Panc1 (cell line): Measurements from ENCODE around the gene FNIP2.

ENCODE experiments used
- POLR2AphosphoS5 ChIP-seq: IDR thresholded peaks from 2 replicates; pipeline ENCODE4 v1.6.1; 2012; ENCODE audit warnings: mild to moderate bottlenecking, low read depth, low read length, moderate library complexity
- TCF7L2 ChIP-seq: IDR thresholded peaks from 2 replicates; pipeline ENCODE4 v1.6.1; 2011; ENCODE audit warnings: mild to moderate bottlenecking, low read depth, low read length, inconsistent platforms
- TF ChIP-seq, protein P1 (sequence below): fragments of 450-650 bp; IDR thresholded peaks from 2 replicates; pipeline ENCODE4 v1.5.1; 2017; ENCODE audit warnings: mild to moderate bottlenecking
- TF ChIP-seq, protein P2 (sequence below), 2 experiments: IDR thresholded peaks; 2 replicates each; pipeline ENCODE4 v1.6.1; 2011 to 2012; ENCODE audit warnings: low read depth in 2 of 2, control low read depth in 1 of 2, low read length in 1 of 2, mild to moderate bottlenecking in 1 of 2, moderate library complexity in 1 of 2; ENCODE audit not compliant: insufficient read depth in 1 of 2

DNA sequence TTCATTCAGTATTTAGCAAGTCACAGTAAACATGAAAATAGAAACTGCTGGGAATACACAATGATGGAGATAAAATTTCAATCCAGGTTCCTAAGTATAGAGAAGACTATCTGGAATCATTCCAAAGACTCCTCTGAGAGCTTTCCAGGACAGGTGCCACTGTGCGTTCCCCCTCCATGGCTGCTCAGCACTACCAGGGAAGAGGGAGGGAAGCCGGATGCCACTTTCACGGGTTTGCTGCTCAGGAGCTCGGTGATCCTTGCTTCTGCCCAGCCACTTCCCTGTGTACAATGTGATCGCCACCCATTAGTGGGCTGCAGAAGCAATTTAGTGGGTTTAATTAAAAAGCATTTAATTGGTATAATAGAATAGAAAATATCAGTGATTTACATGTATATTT lies 94.5 kb downstream of the FNIP2 start:
- TF ChIP-seq, protein P1, sequence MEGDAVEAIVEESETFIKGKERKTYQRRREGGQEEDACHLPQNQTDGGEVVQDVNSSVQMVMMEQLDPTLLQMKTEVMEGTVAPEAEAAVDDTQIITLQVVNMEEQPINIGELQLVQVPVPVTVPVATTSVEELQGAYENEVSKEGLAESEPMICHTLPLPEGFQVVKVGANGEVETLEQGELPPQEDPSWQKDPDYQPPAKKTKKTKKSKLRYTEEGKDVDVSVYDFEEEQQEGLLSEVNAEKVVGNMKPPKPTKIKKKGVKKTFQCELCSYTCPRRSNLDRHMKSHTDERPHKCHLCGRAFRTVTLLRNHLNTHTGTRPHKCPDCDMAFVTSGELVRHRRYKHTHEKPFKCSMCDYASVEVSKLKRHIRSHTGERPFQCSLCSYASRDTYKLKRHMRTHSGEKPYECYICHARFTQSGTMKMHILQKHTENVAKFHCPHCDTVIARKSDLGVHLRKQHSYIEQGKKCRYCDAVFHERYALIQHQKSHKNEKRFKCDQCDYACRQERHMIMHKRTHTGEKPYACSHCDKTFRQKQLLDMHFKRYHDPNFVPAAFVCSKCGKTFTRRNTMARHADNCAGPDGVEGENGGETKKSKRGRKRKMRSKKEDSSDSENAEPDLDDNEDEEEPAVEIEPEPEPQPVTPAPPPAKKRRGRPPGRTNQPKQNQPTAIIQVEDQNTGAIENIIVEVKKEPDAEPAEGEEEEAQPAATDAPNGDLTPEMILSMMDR: no peak
- TF ChIP-seq POLR2AphosphoS5: no peak
- TF ChIP-seq, protein P2, sequence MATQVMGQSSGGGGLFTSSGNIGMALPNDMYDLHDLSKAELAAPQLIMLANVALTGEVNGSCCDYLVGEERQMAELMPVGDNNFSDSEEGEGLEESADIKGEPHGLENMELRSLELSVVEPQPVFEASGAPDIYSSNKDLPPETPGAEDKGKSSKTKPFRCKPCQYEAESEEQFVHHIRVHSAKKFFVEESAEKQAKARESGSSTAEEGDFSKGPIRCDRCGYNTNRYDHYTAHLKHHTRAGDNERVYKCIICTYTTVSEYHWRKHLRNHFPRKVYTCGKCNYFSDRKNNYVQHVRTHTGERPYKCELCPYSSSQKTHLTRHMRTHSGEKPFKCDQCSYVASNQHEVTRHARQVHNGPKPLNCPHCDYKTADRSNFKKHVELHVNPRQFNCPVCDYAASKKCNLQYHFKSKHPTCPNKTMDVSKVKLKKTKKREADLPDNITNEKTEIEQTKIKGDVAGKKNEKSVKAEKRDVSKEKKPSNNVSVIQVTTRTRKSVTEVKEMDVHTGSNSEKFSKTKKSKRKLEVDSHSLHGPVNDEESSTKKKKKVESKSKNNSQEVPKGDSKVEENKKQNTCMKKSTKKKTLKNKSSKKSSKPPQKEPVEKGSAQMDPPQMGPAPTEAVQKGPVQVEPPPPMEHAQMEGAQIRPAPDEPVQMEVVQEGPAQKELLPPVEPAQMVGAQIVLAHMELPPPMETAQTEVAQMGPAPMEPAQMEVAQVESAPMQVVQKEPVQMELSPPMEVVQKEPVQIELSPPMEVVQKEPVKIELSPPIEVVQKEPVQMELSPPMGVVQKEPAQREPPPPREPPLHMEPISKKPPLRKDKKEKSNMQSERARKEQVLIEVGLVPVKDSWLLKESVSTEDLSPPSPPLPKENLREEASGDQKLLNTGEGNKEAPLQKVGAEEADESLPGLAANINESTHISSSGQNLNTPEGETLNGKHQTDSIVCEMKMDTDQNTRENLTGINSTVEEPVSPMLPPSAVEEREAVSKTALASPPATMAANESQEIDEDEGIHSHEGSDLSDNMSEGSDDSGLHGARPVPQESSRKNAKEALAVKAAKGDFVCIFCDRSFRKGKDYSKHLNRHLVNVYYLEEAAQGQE (IDR thresholded peaks at IDR 0.05; ENCODE audit: insufficient read depth in 1 of 2, low read depth in 2 of 2, low read length in 1 of 2): no peak
- no peak for TF ChIP-seq TCF7L2
